ENCODE results near the gene GPN1. TPM values are rescaled to one million over a fixed set of nuclear protein-coding genes. Genes with fewer than 3 reads are reported as not detected.

Gene GPN1
- total RNA-seq, 3 donors from 2014 or later = 24.2 to 30.3 (median 25.6) TPM

- H3K27me3 ChIP-seq = no peaks in the 10 kb centered on the region
- H3K27ac ChIP-seq = no peak overlapping the region
- intact Hi-C loops (cut with DNase I; ENCODE audit: low total_unique reads) = no loop called here
- no peak for DNase-seq (ENCODE audit: low spot score in 2 of 2)
- H3K4me1 ChIP-seq = peaks cover 0 to 5% of the 10 kb centered on the region in 2 donors
- peaks cover 6% of the 10 kb centered on the region for H3K36me3 ChIP-seq
- no peak overlapping the region for H3K4me3 ChIP-seq
- TF ChIP-seq POLR2A (IDR thresholded peaks at IDR 0.05) (no peak), POLR2AphosphoS5 (IDR thresholded peaks at IDR 0.05) (no peak)
- TF ChIP-seq, protein P1, sequence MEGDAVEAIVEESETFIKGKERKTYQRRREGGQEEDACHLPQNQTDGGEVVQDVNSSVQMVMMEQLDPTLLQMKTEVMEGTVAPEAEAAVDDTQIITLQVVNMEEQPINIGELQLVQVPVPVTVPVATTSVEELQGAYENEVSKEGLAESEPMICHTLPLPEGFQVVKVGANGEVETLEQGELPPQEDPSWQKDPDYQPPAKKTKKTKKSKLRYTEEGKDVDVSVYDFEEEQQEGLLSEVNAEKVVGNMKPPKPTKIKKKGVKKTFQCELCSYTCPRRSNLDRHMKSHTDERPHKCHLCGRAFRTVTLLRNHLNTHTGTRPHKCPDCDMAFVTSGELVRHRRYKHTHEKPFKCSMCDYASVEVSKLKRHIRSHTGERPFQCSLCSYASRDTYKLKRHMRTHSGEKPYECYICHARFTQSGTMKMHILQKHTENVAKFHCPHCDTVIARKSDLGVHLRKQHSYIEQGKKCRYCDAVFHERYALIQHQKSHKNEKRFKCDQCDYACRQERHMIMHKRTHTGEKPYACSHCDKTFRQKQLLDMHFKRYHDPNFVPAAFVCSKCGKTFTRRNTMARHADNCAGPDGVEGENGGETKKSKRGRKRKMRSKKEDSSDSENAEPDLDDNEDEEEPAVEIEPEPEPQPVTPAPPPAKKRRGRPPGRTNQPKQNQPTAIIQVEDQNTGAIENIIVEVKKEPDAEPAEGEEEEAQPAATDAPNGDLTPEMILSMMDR (IDR thresholded peaks at IDR 0.05) = no peak
- H3K9me3 ChIP-seq = no peaks in the 10 kb centered on the region
These were observed 32.5 kb downstream of the GPN1 start for GRCh38 chr2:27661371-27661770.

DNA sequence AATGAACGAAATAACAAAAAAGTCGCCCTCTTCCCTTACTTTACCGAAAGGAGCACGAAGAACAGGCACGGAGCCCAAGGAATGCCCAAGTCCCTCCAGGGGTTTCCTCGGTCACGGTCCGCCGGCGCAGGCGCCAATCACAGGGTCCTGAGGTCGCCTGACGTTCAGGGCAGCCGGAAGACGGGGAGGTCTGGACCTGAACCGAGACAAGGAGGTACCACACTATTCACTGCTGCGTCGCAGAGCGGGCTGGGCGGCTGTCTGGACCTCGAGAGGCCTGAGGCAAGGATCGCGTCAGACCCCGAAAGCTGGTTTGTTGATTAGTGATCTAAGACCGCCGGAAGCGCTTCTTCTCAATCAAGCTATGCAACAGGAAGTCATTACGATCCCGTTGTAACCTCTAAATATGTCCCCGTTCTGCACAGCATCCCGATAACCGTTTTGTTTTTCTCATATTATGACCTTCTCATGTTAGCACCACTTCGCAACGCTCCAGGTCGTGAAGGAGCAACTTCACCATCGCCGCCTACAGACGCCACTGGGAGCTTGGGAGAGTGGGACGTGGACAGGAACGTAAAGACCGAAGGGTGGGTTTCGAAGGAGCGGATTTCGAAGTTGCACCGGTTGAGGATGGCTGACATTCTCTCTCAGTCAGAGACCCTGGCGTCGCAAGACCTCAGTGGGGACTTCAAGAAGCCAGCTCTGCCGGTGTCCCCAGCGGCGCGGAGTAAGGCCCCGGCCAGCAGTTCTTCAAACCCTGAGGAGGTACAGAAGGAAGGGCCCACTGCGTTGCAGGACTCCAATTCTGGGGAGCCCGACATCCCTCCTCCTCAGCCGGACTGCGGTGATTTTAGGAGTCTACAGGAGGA is 34.7 kb downstream of the GPN1 start, which contains the start of the genes SLC4A1AP and SUPT7L:
Gene SLC4A1AP (plus strand): TSS at position 605 of the 869 bp plus-strand sequence. CDS start 26 bp downstream, at position 631.
Gene SUPT7L (minus strand): TSS at position 330 of the 869 bp plus-strand sequence. CDS start 1,422 bp downstream, outside the sequence.
- no peaks in the 10 kb centered on the region for H3K27me3 ChIP-seq
- intact Hi-C loops (cut with DNase I; ENCODE audit: low total_unique reads) = no loop called here
- peak within 1 kb of the TSS; percentile 76 to 95 (median 77) for H3K4me3 ChIP-seq
- no peaks in the 10 kb centered on the region for H3K9me3 ChIP-seq
- no peaks in the 10 kb centered on the region for H3K36me3 ChIP-seq
- peak; percentile 43 to 65 for DNase-seq (ENCODE audit: low spot score in 2 of 2)
- H3K27ac ChIP-seq = peak within 1 kb of the TSS; percentile 86 to 96
- TF ChIP-seq POLR2AphosphoS5 (IDR thresholded peaks at IDR 0.05) (peak; percentile 89 to 97 (median 92)), POLR2A (IDR thresholded peaks at IDR 0.05) (no peak)
- TF ChIP-seq, protein P1 (IDR thresholded peaks at IDR 0.05) = no peak
- H3K4me1 ChIP-seq = peaks cover 0 to 5% of the 10 kb centered on the region in 2 donors

GRCh38 chr2:27664154-27664574 is 35.3 kb downstream of the GPN1 start:
- H3K4me3 ChIP-seq = peak overlapping the region; percentile 76 to 95 (median 77)
- TF ChIP-seq, protein P1 (IDR thresholded peaks at IDR 0.05) = no peak
- TF ChIP-seq POLR2AphosphoS5 (IDR thresholded peaks at IDR 0.05) = no peak
- TF ChIP-seq POLR2A (IDR thresholded peaks at IDR 0.05) = no peak
- DNase-seq (ENCODE audit: low spot score in 2 of 2) = no peak
- no peaks in the 10 kb centered on the region for H3K36me3 ChIP-seq
- H3K27ac ChIP-seq = peak overlapping the region; percentile 86 to 96
- H3K27me3 ChIP-seq = no peaks in the 10 kb centered on the region
- no peaks in the 10 kb centered on the region for H3K9me3 ChIP-seq
- peaks cover 0 to 5% of the 10 kb centered on the region in 2 donors for H3K4me1 ChIP-seq
- intact Hi-C loops (cut with DNase I; ENCODE audit: low total_unique reads) = no loop called here

GRCh38 chr2:27664622-27665363 is 35.9 kb downstream of the GPN1 start:
- intact Hi-C loops (cut with DNase I; ENCODE audit: low total_unique reads) = no loop called here
- no peaks in the 10 kb centered on the region for H3K9me3 ChIP-seq

More at GRCh38 chr2:27664622-27665363, 35.9 kb downstream of the GPN1 start:
- DNase-seq (ENCODE audit: low spot score in 2 of 2) = no peak
- H3K36me3 ChIP-seq = no peaks in the 10 kb centered on the region
- peaks cover 0 to 5% of the 10 kb centered on the region in 2 donors for H3K4me1 ChIP-seq
- H3K4me3 ChIP-seq = peak overlapping the region; percentile 76 to 95 (median 77)
- TF ChIP-seq POLR2AphosphoS5 (IDR thresholded peaks at IDR 0.05) (no peak), POLR2A (IDR thresholded peaks at IDR 0.05) (no peak)
- TF ChIP-seq, protein P1 (IDR thresholded peaks at IDR 0.05) = no peak
- H3K27me3 ChIP-seq = no peaks in the 10 kb centered on the region
- no peak overlapping the region for H3K27ac ChIP-seq
